Effector CD8-positive, alpha-beta T cell (primary cell): ENCODE results near the gene OPCML.

ENCODE experiments used
- DNase-seq: peaks from one replicate; lab custom pipeline; 2025; lab: John Stamatoyannopoulos, UW

The OPCML gene

GRCh38 chr11:133034929-133035328 is 497.4 kb downstream of the OPCML start:
- DNase-seq, result no peak

- no peak for DNase-seq
These were observed 503.2 kb downstream of the OPCML start for GRCh38 chr11:133029107-133029506.

- no peak for DNase-seq
These were observed 505.3 kb downstream of the OPCML start for GRCh38 chr11:133026952-133027351.

GRCh38 chr11:133024301-133024700 is 508.0 kb downstream of the OPCML start:
- no peak for DNase-seq

GRCh38 chr11:133023232-133023631 is 509.1 kb downstream of the OPCML start:
- no peak for DNase-seq

- DNase-seq, result no peak
These were observed 510.7 kb downstream of the OPCML start for GRCh38 chr11:133021553-133021952.

- no peak for DNase-seq
These were observed 512.0 kb downstream of the OPCML start for GRCh38 chr11:133020372-133020714.

- no peak for DNase-seq
These were observed 512.5 kb downstream of the OPCML start for GRCh38 chr11:133019545-133020371.

GRCh38 chr11:133015457-133015856 is 516.8 kb downstream of the OPCML start:
- no peak for DNase-seq

- DNase-seq, result no peak
These were observed 518.0 kb downstream of the OPCML start for GRCh38 chr11:133014337-133014736.

GRCh38 chr11:133012803-133013202 is 519.5 kb downstream of the OPCML start:
- DNase-seq, result no peak

GRCh38 chr11:133011604-133012003 is 520.7 kb downstream of the OPCML start:
- no peak for DNase-seq

- no peak for DNase-seq
These were observed 525.2 kb downstream of the OPCML start for GRCh38 chr11:133007027-133007584.

- DNase-seq, result no peak
These were observed 527.9 kb downstream of the OPCML start for GRCh38 chr11:133004369-133004768.

- no peak for DNase-seq
These were observed 532.8 kb downstream of the OPCML start for GRCh38 chr11:132999516-132999915.

- no peak for DNase-seq
These were observed 533.3 kb downstream of the OPCML start for GRCh38 chr11:132999031-132999430.

GRCh38 chr11:132997396-132997795 is 534.9 kb downstream of the OPCML start:
- DNase-seq, result no peak

GRCh38 chr11:132994966-132995365 is 537.3 kb downstream of the OPCML start:
- no peak for DNase-seq

- DNase-seq, result no peak
These were observed 538.3 kb downstream of the OPCML start for GRCh38 chr11:132993991-132994502.

- DNase-seq, result no peak
These were observed 539.3 kb downstream of the OPCML start for GRCh38 chr11:132992838-132993631.

- DNase-seq, result no peak
These were observed 543.9 kb downstream of the OPCML start for GRCh38 chr11:132988411-132988810.

- DNase-seq, result no peak
These were observed 544.4 kb downstream of the OPCML start for GRCh38 chr11:132987936-132988335.

- no peak for DNase-seq
These were observed 548.7 kb downstream of the OPCML start for GRCh38 chr11:132983641-132983978.
